Testis (tissue), 3 donors: Measurements from ENCODE around the gene CFAP97. TPM values are rescaled to one million over a fixed set of nuclear protein-coding genes. Genes with fewer than 3 reads are reported as not detected.

Source experiments
- DNase-seq: peaks from one replicate; pipeline ENCODE4 v3.0.0-alpha.2; 2019
- H3K27ac ChIP-seq, 2 donors: fragments of 200-600 bp; sonication (generic); one replicate each; pipeline ENCODE4 v1.5.1; 2019
- H3K27me3 ChIP-seq: fragments of 200-600 bp; sonication (generic); one replicate; pipeline ENCODE4 v1.5.1; 2019
- H3K36me3 ChIP-seq: fragments of 200-600 bp; sonication (generic); one replicate; pipeline ENCODE4 v1.5.1; 2017; ENCODE audit warnings: low read depth; ENCODE audit errors: missing control alignments
- H3K4me1 ChIP-seq: fragments of 200-600 bp; sonication (generic); one replicate; pipeline ENCODE4 v1.5.1; 2019
- H3K4me3 ChIP-seq, 2 donors: fragments of 200-600 bp; sonication (generic); one replicate each; pipeline ENCODE4 v1.5.1; 2017 to 2019
- H3K9me3 ChIP-seq: fragments of 200-600 bp; sonication (generic); one replicate; pipeline ENCODE4 v1.5.1; 2017
- POLR2A ChIP-seq: fragments of 450-650 bp; IDR thresholded peaks from one replicate; pipeline ENCODE4 v1.6.1; 2017; ENCODE audit warnings: antibody characterized with exemption, mild to moderate bottlenecking, moderate library complexity
- WGBS, 2 donors: methylation state at CpG; one replicate each; pipeline ENCODE4 v1.1.5; 2018; 5-methylcytosine and 5-hydroxymethylcytosine counted together
- intact Hi-C: fragments of 100-400 bp; cut with DNase I; formaldehyde crosslinking; loops from one replicate; pipeline ENCODE4 v1.15.1; 2023; ENCODE audit warnings: low total_unique reads
- polyA plus RNA-seq: library from polyadenylated mRNA; stranded (reverse); fragments of 350-450 nt; fragmentation: Illumina TruSeq; extraction: RNeasy Lipid Tissue Mini Kit (QIAGEN cat#74804); gene quantifications from one replicate; pipeline ENCODE4 v1.2.3, GENCODE V29; 2014; ENCODE audit warnings: low read depth, low replicate concordance; ENCODE audit not compliant: insufficient read depth
- total RNA-seq, 2 donors: library from RNA; depleted of rRNA; stranded (reverse); fragments of >200 nt; gene quantifications; one replicate each; pipeline ENCODE4 v1.2.3, GENCODE V29; 2016
- TF ChIP-seq, protein P1 (sequence below), 3 experiments: fragments of 450-650 bp in 2 of 3; fragments of 200-600 bp in 1 of 3; sonication (generic) in 1 of 3; IDR thresholded peaks; one replicate each; pipeline ENCODE4 v1.5.1; 2016 to 2019; ENCODE audit warnings: antibody characterized with exemption in 3 of 3, mild to moderate bottlenecking in 2 of 3, moderate library complexity in 1 of 3

Gene CFAP97
- total and polyA plus RNA-seq, 3 donors from 2014 or later, result 49.4 to 59.7 (median 54.5) TPM

GRCh38 chr4:185137233-185137925 is 66.4 kb downstream of the CFAP97 start:
- TF ChIP-seq POLR2A, result no peak
- TF ChIP-seq, protein P1, sequence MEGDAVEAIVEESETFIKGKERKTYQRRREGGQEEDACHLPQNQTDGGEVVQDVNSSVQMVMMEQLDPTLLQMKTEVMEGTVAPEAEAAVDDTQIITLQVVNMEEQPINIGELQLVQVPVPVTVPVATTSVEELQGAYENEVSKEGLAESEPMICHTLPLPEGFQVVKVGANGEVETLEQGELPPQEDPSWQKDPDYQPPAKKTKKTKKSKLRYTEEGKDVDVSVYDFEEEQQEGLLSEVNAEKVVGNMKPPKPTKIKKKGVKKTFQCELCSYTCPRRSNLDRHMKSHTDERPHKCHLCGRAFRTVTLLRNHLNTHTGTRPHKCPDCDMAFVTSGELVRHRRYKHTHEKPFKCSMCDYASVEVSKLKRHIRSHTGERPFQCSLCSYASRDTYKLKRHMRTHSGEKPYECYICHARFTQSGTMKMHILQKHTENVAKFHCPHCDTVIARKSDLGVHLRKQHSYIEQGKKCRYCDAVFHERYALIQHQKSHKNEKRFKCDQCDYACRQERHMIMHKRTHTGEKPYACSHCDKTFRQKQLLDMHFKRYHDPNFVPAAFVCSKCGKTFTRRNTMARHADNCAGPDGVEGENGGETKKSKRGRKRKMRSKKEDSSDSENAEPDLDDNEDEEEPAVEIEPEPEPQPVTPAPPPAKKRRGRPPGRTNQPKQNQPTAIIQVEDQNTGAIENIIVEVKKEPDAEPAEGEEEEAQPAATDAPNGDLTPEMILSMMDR (IDR thresholded peaks at IDR 0.05), result no peak
- intact Hi-C loops, result no loop called here
- Histone ChIP-seq H3K4me1 (peaks cover 13% of the 10 kb centered on the region), H3K4me3 (peak overlapping the region; percentile 23 to 51), H3K36me3 (no peaks in the 10 kb centered on the region), H3K27me3 (no peaks in the 10 kb centered on the region), H3K27ac (peak overlapping the region; percentile 76 to 81), H3K9me3 (no peaks in the 10 kb centered on the region)
- DNase-seq, result peak; percentile 84
- 11 to 16% methylated on average over 23 to 24 of the region's 24 CpGs for WGBS, 2 donors

DNA sequence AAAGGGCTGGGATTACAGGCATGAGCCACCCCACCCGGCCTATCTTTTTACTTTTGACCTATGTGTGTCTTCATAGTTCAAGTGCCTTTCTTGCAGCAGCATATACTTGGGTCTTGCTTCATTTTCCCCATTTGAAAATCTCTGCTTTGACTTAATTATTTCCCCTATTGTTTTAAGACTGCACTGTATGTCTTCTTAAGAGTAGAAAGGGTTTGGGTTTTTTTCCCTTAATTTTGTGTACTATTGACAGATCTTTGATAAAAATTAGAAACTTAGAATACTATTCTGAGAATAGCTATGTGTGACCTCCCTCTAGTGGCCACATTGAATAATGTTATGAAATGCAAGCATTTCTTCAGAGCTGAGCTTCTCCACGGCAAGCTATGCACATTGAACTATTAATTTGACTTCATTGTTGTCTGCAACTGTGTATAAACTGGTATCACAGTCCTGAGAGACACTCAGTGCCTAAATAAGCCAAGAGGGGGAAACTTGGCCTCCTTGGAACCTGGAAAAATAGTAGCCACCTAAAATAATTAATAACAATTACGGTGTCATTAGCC is 69.4 kb downstream of the CFAP97 start:
- TF ChIP-seq, protein P1 (IDR thresholded peaks at IDR 0.05), result peak; percentile 72 to 90 (median 78)
- no peak for TF ChIP-seq POLR2A
- WGBS, 2 donors, result 33 to 46% methylated on average over 3 of the region's 3 CpGs
- H3K27me3 ChIP-seq, result no peaks in the 10 kb centered on the region
- no peak for DNase-seq
- no peak overlapping the region for H3K4me3 ChIP-seq
- peaks cover 8% of the 10 kb centered on the region for H3K4me1 ChIP-seq
- intact Hi-C loops, result no loop called here
- no peaks in the 10 kb centered on the region for H3K9me3 ChIP-seq
- H3K27ac ChIP-seq, result no peak overlapping the region
- H3K36me3 ChIP-seq, result no peaks in the 10 kb centered on the region

DNA sequence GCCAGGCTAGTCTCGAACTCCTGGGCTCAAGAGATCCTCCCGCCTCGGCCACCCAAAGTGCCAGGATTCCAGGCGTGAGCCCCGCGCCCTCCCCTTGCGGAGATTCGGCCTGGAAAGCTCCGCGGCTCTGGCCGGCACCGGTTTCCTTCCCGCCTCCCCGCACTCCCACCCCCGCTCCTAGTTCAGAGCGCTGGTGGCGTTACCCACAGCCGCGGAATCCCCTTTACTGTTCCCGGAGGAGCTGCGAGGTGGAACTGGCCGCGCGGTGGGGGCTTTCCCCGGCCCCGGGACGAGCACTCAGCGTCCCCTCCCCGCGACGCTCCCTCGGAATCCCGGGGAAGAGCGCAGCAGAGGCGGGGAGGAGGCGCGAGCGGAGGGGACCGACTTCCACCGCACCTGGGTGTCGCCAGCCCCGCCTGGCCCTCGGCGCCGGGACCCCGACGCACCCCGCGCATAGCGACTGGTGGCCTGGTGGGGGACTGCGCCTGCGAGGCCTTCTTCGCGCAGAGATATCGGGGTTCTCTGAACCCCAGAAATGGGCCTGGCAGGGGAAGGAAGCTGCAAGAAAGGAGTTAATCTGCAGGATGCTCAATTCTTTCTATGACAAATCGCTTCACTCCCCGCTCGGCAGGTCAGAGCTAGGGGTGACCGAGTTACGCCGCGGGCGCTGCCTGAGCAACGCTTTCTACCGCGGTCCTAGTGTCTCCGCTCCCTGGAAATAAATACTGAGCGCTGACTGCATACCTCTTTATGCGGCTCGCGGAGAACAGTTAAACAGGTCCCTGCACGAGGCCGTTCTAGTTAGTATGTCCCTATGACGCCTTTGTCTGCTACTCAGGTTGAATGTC is 75.3 kb downstream of the CFAP97 start:
- Histone ChIP-seq H3K4me1 (no peaks in the 10 kb centered on the region), H3K36me3 (no peaks in the 10 kb centered on the region), H3K9me3 (no peaks in the 10 kb centered on the region), H3K27me3 (no peaks in the 10 kb centered on the region), H3K27ac (peak overlapping the region; percentile 83 to 87), H3K4me3 (peak overlapping the region; percentile 59 to 81)
- intact Hi-C loops, result no loop called here
- no peak for TF ChIP-seq POLR2A
- TF ChIP-seq, protein P1 (IDR thresholded peaks at IDR 0.05), result peak in 2 of 3 experiments; percentile 28 to 49
- peak; percentile 62 for DNase-seq
- WGBS, 2 donors, result 1 to 2% methylated on average over 44 to 71 of the region's 74 CpGs

DNA sequence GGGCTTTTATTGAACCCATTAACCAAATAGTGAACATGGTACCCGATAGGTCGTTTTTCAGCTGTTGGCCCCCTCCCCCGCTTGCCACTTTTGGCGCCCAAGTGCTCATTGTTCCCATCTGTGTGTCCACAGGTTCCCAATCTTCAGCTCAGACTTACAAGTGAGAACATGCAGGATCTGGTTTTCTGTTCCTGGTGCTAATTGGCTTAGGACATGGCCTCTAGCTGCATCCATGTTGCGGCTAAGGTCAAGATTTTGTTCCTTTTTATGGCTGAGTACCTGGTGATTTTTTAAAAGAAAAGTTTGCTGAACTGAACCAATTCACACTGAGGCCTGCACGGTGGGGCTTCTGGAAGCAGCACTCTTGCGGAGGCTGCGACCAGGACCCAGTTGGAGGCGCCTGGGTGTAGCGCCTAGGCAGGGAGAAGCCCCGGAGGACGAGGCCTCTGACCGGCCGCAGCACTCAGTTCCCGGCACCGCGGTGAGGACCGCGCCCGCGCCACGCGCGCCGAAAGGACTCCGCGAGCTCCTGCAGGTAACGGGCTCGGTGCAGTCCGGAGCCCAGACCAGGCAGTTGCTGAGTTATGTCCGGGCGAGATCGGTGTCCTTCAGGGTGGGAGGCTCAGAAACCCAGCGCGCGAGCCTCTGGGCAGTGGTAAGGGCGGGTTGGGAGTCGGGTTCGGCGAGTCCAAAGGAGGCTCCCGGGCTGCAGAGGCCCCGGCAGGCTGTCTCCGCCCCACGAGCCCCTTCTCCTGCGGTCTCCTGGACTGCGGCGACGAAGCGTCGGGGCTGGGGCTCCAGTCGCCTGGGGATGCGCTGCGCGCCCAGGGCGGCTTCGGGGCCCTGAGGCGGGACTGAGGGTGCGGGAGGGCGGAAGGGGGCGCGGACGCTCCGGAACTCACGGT is 76.5 kb downstream of the CFAP97 start:
- no peaks in the 10 kb centered on the region for H3K27me3 ChIP-seq
- no peaks in the 10 kb centered on the region for H3K36me3 ChIP-seq
- peak overlapping the region; percentile 83 to 87 for H3K27ac ChIP-seq
- intact Hi-C loops, result no loop called here
- peak overlapping the region; percentile 59 to 81 for H3K4me3 ChIP-seq
- H3K9me3 ChIP-seq, result no peaks in the 10 kb centered on the region
- H3K4me1 ChIP-seq, result no peaks in the 10 kb centered on the region
- DNase-seq, result peak; percentile 65
- WGBS, 2 donors, result 8 to 10% methylated on average over 27 to 48 of the region's 64 CpGs
- TF ChIP-seq, protein P1 (IDR thresholded peaks at IDR 0.05), result no peak
- TF ChIP-seq POLR2A, result no peak
